Endothelial cell of umbilical vein (primary cell): ENCODE data around the gene SEZ6L2.

Source experiments
- EZH2 ChIP-seq: IDR thresholded peaks from 2 replicates; pipeline ENCODE4 v1.6.1; 2012; ENCODE audit warnings: borderline replicate concordance, low read depth, mild to moderate bottlenecking, moderate library complexity, low read length, inconsistent platforms; ENCODE audit not compliant: severe bottlenecking
- POLR2A ChIP-seq: IDR thresholded peaks from 2 replicates; pipeline ENCODE4 v1.6.1; 2012; ENCODE audit warnings: low read depth, mild to moderate bottlenecking, control low read depth, low read length
- TF ChIP-seq, protein P1 (sequence below), 2 donors: IDR thresholded peaks; 1 replicate in 1 of 2; 2 replicates in 1 of 2; pipeline ENCODE4 v1.5.1; 2011; ENCODE audit warnings: low read length in 2 of 2, mild to moderate bottlenecking in 2 of 2, moderate library complexity in 2 of 2, control low read depth in 1 of 2, inconsistent platforms in 1 of 2, low read depth in 1 of 2; ENCODE audit not compliant: insufficient read depth in 1 of 2; ENCODE audit errors: extremely low read depth in 1 of 2
- TF ChIP-seq, protein P2 (sequence below): IDR thresholded peaks from 2 replicates; pipeline ENCODE4 v1.6.1; 2011; ENCODE audit not compliant: insufficient read depth, insufficient read length

DNA sequence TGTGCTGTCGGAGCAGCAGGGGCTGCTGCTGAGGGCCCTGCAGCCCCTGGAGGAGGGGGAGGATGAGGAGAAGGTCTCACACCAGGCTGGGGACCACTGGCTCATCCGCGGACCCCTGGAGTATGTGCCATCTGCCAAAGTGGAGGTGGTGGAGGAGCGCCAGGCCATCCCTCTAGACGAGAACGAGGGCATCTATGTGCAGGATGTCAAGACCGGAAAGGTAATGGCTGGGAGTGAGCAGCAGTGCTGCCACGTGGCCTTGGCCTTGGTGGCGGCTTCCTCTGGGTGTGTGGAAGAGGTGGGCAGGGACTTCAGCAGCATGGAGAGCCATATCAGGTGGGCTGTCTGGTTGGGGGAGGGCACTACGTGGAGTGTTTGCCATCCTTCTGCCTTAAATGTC, 59.1 kb downstream of the SEZ6L2 start:
- no peak for TF ChIP-seq POLR2A
- TF ChIP-seq, protein P1, sequence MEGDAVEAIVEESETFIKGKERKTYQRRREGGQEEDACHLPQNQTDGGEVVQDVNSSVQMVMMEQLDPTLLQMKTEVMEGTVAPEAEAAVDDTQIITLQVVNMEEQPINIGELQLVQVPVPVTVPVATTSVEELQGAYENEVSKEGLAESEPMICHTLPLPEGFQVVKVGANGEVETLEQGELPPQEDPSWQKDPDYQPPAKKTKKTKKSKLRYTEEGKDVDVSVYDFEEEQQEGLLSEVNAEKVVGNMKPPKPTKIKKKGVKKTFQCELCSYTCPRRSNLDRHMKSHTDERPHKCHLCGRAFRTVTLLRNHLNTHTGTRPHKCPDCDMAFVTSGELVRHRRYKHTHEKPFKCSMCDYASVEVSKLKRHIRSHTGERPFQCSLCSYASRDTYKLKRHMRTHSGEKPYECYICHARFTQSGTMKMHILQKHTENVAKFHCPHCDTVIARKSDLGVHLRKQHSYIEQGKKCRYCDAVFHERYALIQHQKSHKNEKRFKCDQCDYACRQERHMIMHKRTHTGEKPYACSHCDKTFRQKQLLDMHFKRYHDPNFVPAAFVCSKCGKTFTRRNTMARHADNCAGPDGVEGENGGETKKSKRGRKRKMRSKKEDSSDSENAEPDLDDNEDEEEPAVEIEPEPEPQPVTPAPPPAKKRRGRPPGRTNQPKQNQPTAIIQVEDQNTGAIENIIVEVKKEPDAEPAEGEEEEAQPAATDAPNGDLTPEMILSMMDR (IDR thresholded peaks at IDR 0.05; ENCODE audit: extremely low read depth in 1 of 2, insufficient read depth in 1 of 2, low read depth in 1 of 2, low read length in 2 of 2), result no peak
- TF ChIP-seq, protein P2, sequence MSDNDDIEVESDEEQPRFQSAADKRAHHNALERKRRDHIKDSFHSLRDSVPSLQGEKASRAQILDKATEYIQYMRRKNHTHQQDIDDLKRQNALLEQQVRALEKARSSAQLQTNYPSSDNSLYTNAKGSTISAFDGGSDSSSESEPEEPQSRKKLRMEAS, result no peak
- no peak for TF ChIP-seq EZH2
